Astrocyte (in vitro differentiated cells and primary cell): ENCODE measurements around the gene KIRREL3. TPM values are rescaled to one million over a fixed set of nuclear protein-coding genes. Genes with fewer than 3 reads are reported as not detected.

Source experiments
- DNase-seq: peaks from one replicate; pipeline ENCODE4 v3.0.0-alpha.2; 2010; ENCODE audit warnings: low read depth
- FAIRE-seq: peaks from 2 replicates; lab custom pipeline; 2011; peaks lifted over from hg19 to GRCh38; lab: Jason Lieb, UNC
- H2AFZ ChIP-seq: 2 replicates; pipeline ENCODE4 v1.6.0; 2012; ENCODE audit warnings: low read depth, low read length, inconsistent platforms
- H3K27ac ChIP-seq: 2 replicates; pipeline ENCODE4 v1.5.1; 2011; ENCODE audit warnings: low read depth, low read length, inconsistent platforms
- H3K27me3 ChIP-seq: 2 replicates; pipeline ENCODE4 v1.6.0; 2011; ENCODE audit warnings: low read length, inconsistent platforms; ENCODE audit not compliant: insufficient read depth
- H3K36me3 ChIP-seq: 2 replicates; pipeline ENCODE4 v1.5.1; 2011; ENCODE audit warnings: low read length, inconsistent platforms; ENCODE audit not compliant: insufficient read depth
- H3K4me1 ChIP-seq: 2 replicates; pipeline ENCODE4 v1.5.1; 2011; ENCODE audit warnings: low read length, inconsistent platforms; ENCODE audit not compliant: insufficient read depth
- H3K4me2 ChIP-seq: 2 replicates; pipeline ENCODE4 v1.6.0; 2012; ENCODE audit warnings: low read length, inconsistent platforms
- H3K4me3 ChIP-seq: 2 replicates; pipeline ENCODE4 v1.5.1; 2011; ENCODE audit warnings: low read depth, mild to moderate bottlenecking, low read length, inconsistent platforms; ENCODE audit not compliant: insufficient read depth
- H3K79me2 ChIP-seq: 2 replicates; pipeline ENCODE4 v1.6.0; 2012; ENCODE audit warnings: mild to moderate bottlenecking, low read length, inconsistent platforms; ENCODE audit not compliant: insufficient read depth
- H3K9ac ChIP-seq: 2 replicates; pipeline ENCODE4 v1.6.0; 2012; ENCODE audit warnings: mild to moderate bottlenecking, low read length, inconsistent platforms
- H3K9me3 ChIP-seq: 2 replicates; pipeline ENCODE4 v1.5.1; 2012; ENCODE audit warnings: low read depth, mild to moderate bottlenecking, low read length, inconsistent platforms; ENCODE audit not compliant: insufficient read depth
- H4K20me1 ChIP-seq: 2 replicates; pipeline ENCODE4 v1.6.0; 2012; ENCODE audit warnings: low read length, inconsistent platforms; ENCODE audit not compliant: insufficient read depth
- H3K27ac Mint-ChIP-seq: one replicate; pipeline ENCODE4 v1.8.0; 2021; ENCODE audit warnings: mild to moderate bottlenecking, mixed read lengths; ENCODE audit not compliant: unreplicated experiment
- H3K27me3 Mint-ChIP-seq: one replicate; pipeline ENCODE4 v1.8.0; 2021; ENCODE audit warnings: low read depth, mixed read lengths; ENCODE audit not compliant: unreplicated experiment
- H3K36me3 Mint-ChIP-seq: one replicate; pipeline ENCODE4 v1.8.0; 2021; ENCODE audit warnings: low read depth, mixed read lengths; ENCODE audit not compliant: unreplicated experiment
- H3K4me1 Mint-ChIP-seq: one replicate; pipeline ENCODE4 v1.8.0; 2021; ENCODE audit warnings: low read depth, mixed read lengths; ENCODE audit not compliant: unreplicated experiment
- H3K4me3 Mint-ChIP-seq: one replicate; pipeline ENCODE4 v1.8.0; 2021; ENCODE audit warnings: mild to moderate bottlenecking, moderate library complexity, mixed read lengths; ENCODE audit not compliant: unreplicated experiment
- H3K9me3 Mint-ChIP-seq: one replicate; pipeline ENCODE4 v1.8.0; 2021; ENCODE audit warnings: mild to moderate bottlenecking, mixed read lengths; ENCODE audit not compliant: unreplicated experiment
- CTCF ChIP-seq: IDR thresholded peaks from 2 replicates; pipeline ENCODE4 v1.5.1; 2011; ENCODE audit warnings: low read depth, mild to moderate bottlenecking, inconsistent platforms, low read length, moderate library complexity; ENCODE audit not compliant: insufficient read depth
- EZH2 ChIP-seq: IDR thresholded peaks from 2 replicates; pipeline ENCODE4 v1.6.1; 2012; ENCODE audit warnings: mild to moderate bottlenecking, low read length, inconsistent platforms; ENCODE audit not compliant: insufficient read depth
- total RNA-seq: library from RNA; stranded (reverse); gene quantifications from 2 replicates; pipeline ENCODE4 v1.2.1, GENCODE V29; 2021

KIRREL3 gene
- total RNA-seq, 1 donor from 2014 or later, result 0.91 TPM

GRCh38 chr11:126408901-126409619 lies 591.5 kb downstream of the KIRREL3 start:
- Mint-ChIP-seq H3K36me3 (peaks cover 15% of the 10 kb centered on the region), H3K4me3 (no peak overlapping the region), H3K27ac (no peak overlapping the region), H3K27me3 (peaks cover 2% of the 10 kb centered on the region), H3K4me1 (peaks cover 13% of the 10 kb centered on the region), H3K9me3 (no peaks in the 10 kb centered on the region)
- TF ChIP-seq CTCF, result no peak
- TF ChIP-seq EZH2, result no peak
- no peak overlapping the region for H3K4me3 ChIP-seq
- H3K36me3 ChIP-seq, result no peaks in the 10 kb centered on the region
- FAIRE-seq (no peak), DNase-seq (no peak)
- no peaks in the 10 kb centered on the region for H4K20me1 ChIP-seq
- H3K79me2 ChIP-seq, result no peaks in the 10 kb centered on the region
- no peaks in the 10 kb centered on the region for H3K9me3 ChIP-seq
- H3K4me2 ChIP-seq, result no peak overlapping the region
- H2AFZ ChIP-seq, result no peak overlapping the region
- no peaks in the 10 kb centered on the region for H3K27me3 ChIP-seq
- H3K4me1 ChIP-seq, result peaks cover 5% of the 10 kb centered on the region
- H3K9ac ChIP-seq, result no peak overlapping the region
- no peak overlapping the region for H3K27ac ChIP-seq

- Histone ChIP-seq H3K4me3 (no peak overlapping the region), H3K79me2 (no peaks in the 10 kb centered on the region), H3K9ac (no peak overlapping the region), H3K27ac (no peak overlapping the region), H3K9me3 (no peaks in the 10 kb centered on the region), H3K4me2 (no peak overlapping the region), H2AFZ (no peak overlapping the region), H3K36me3 (no peaks in the 10 kb centered on the region), H3K27me3 (no peaks in the 10 kb centered on the region), H4K20me1 (peaks cover 3% of the 10 kb centered on the region), H3K4me1 (peaks cover 8% of the 10 kb centered on the region)
- DNase-seq, result no peak
- H3K4me3 Mint-ChIP-seq, result no peak overlapping the region
- FAIRE-seq, result no peak
- H3K9me3 Mint-ChIP-seq, result no peaks in the 10 kb centered on the region
- peaks cover 15% of the 10 kb centered on the region for H3K36me3 Mint-ChIP-seq
- no peak overlapping the region for H3K27ac Mint-ChIP-seq
- H3K4me1 Mint-ChIP-seq, result peaks cover 14% of the 10 kb centered on the region
- H3K27me3 Mint-ChIP-seq, result peaks cover 2% of the 10 kb centered on the region
- TF ChIP-seq EZH2, result no peak
- TF ChIP-seq CTCF, result no peak
These were observed 592.1 kb downstream of the KIRREL3 start for GRCh38 chr11:126408496-126408895.

- no peak for DNase-seq
- Histone ChIP-seq H3K9ac (no peak overlapping the region), H2AFZ (no peak overlapping the region), H4K20me1 (peaks cover 3% of the 10 kb centered on the region), H3K79me2 (no peaks in the 10 kb centered on the region), H3K27ac (no peak overlapping the region), H3K9me3 (no peaks in the 10 kb centered on the region), H3K27me3 (no peaks in the 10 kb centered on the region), H3K4me2 (no peak overlapping the region), H3K4me3 (no peak overlapping the region), H3K4me1 (peaks cover 8% of the 10 kb centered on the region), H3K36me3 (no peaks in the 10 kb centered on the region)
- no peak overlapping the region for H3K27ac Mint-ChIP-seq
- FAIRE-seq, result no peak
- H3K4me1 Mint-ChIP-seq, result peaks cover 14% of the 10 kb centered on the region
- no peak for TF ChIP-seq CTCF
- no peak for TF ChIP-seq EZH2
- peaks cover 2% of the 10 kb centered on the region for H3K27me3 Mint-ChIP-seq
- no peaks in the 10 kb centered on the region for H3K9me3 Mint-ChIP-seq
- no peak overlapping the region for H3K4me3 Mint-ChIP-seq
- peaks cover 15% of the 10 kb centered on the region for H3K36me3 Mint-ChIP-seq
These were observed 592.8 kb downstream of the KIRREL3 start for GRCh38 chr11:126407682-126408288.
